Activated naive CD4-positive, alpha-beta T cell treated with anti-CD3 and anti-CD28 coated beads, Interleukin-2, amount 50 U/mL, for 24 hours (primary cell): ENCODE data around the gene HMG20B.

Experiments
- H3K27ac Mint-ChIP-seq: one replicate; pipeline ENCODE4 v1.8.0; 2021; ENCODE audit warnings: mild to moderate bottlenecking, mixed read lengths
- H3K27me3 Mint-ChIP-seq: one replicate; pipeline ENCODE4 v1.8.0; 2021; ENCODE audit warnings: mixed read lengths
- H3K36me3 Mint-ChIP-seq: one replicate; pipeline ENCODE4 v1.8.0; 2021; ENCODE audit warnings: mixed read lengths
- H3K4me1 Mint-ChIP-seq: one replicate; pipeline ENCODE4 v1.8.0; 2021; ENCODE audit warnings: mixed read lengths
- H3K4me3 Mint-ChIP-seq: one replicate; pipeline ENCODE4 v1.8.0; 2021; ENCODE audit warnings: mild to moderate bottlenecking, mixed read lengths
- H3K9me3 Mint-ChIP-seq: one replicate; pipeline ENCODE4 v1.8.0; 2021; ENCODE audit warnings: mixed read lengths

The HMG20B gene

GRCh38 chr19:3534375-3535234 lies 38.1 kb upstream of the HMG20B start:
- peaks cover 5% of the 10 kb centered on the region for H3K36me3 Mint-ChIP-seq
- no peak overlapping the region for H3K4me3 Mint-ChIP-seq
- no peaks in the 10 kb centered on the region for H3K9me3 Mint-ChIP-seq
- H3K27me3 Mint-ChIP-seq = no peaks in the 10 kb centered on the region
- H3K4me1 Mint-ChIP-seq = no peaks in the 10 kb centered on the region
- H3K27ac Mint-ChIP-seq = peak overlapping the region; percentile 62

- no peaks in the 10 kb centered on the region for H3K9me3 Mint-ChIP-seq
- H3K27me3 Mint-ChIP-seq = no peaks in the 10 kb centered on the region
- H3K4me1 Mint-ChIP-seq = no peaks in the 10 kb centered on the region
- H3K27ac Mint-ChIP-seq = no peak overlapping the region
- H3K4me3 Mint-ChIP-seq = no peak overlapping the region
- H3K36me3 Mint-ChIP-seq = peaks cover 6% of the 10 kb centered on the region
Measured at GRCh38 chr19:3535235-3535535, 37.6 kb upstream of the HMG20B start.

- H3K27me3 Mint-ChIP-seq = no peaks in the 10 kb centered on the region
- H3K36me3 Mint-ChIP-seq = peaks cover 6% of the 10 kb centered on the region
- H3K27ac Mint-ChIP-seq = no peak overlapping the region
Measured at GRCh38 chr19:3535563-3535965, 37.2 kb upstream of the HMG20B start.

GRCh38 chr19:3535981-3536380 lies 36.8 kb upstream of the HMG20B start:
- Mint-ChIP-seq H3K36me3 (peaks cover 6% of the 10 kb centered on the region), H3K27me3 (no peaks in the 10 kb centered on the region), H3K4me3 (no peak overlapping the region), H3K9me3 (no peaks in the 10 kb centered on the region), H3K4me1 (no peaks in the 10 kb centered on the region), H3K27ac (no peak overlapping the region)

More at GRCh38 chr19:3535563-3535965, 37.2 kb upstream of the HMG20B start:
- H3K4me1 Mint-ChIP-seq = no peaks in the 10 kb centered on the region
- H3K9me3 Mint-ChIP-seq = no peaks in the 10 kb centered on the region
- no peak overlapping the region for H3K4me3 Mint-ChIP-seq

DNA sequence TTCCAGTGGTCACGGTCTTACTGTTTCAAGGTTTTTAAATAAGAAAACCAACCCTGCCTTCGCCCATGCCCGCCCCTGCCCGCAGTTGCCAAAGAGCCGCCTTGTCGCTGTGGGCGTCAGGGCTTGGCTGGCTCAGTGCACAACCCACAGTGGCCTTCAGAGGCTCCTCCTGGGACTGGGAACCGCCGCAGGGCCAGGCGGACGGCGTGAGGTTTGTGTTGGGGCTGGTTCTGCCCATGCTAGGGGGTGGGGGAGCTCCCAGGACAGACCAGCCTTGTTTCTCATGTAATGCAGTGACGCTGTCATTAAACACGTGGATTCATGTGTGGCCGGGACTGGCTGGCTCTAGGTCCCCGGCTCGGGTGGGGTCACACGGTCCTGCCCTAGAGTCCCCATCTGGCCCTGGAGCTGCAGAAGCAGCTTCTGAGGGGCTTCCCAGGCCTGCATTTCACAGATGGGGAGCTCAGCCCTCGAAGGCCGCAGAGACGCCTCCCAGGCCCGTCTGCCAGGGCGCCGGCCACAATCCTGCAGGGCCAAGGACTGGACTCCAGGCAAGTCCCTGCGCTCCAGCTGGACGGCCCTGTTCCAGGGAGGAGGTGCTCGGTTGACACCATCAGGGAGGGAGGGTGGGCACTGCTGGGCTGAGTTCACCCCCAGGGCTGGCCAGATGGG lies 36.2 kb upstream of the HMG20B start:
- Mint-ChIP-seq H3K4me3 (no peak overlapping the region), H3K27me3 (no peaks in the 10 kb centered on the region), H3K4me1 (no peaks in the 10 kb centered on the region), H3K9me3 (no peaks in the 10 kb centered on the region), H3K27ac (no peak overlapping the region), H3K36me3 (peaks cover 4% of the 10 kb centered on the region)

DNA sequence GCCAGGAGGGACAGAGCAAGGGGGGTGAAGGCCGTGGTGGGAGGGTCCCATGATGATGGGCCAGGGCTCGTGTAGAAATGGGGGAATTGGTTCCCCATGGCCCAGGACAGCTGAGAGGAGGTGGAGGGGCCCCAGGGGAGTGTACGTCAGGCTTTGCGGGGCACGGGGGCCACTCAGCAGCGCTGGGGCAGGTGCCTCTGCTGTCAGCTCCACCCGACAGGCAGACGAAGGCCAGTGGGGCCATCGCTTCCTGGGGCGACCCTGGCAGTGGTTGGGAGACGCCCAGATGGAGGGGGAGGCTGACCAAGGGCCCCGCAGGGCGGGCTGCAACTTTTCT lies 35.7 kb upstream of the HMG20B start:
- Mint-ChIP-seq H3K4me3 (no peak overlapping the region), H3K27ac (no peak overlapping the region), H3K4me1 (no peaks in the 10 kb centered on the region), H3K9me3 (no peaks in the 10 kb centered on the region), H3K36me3 (peaks cover 4% of the 10 kb centered on the region), H3K27me3 (no peaks in the 10 kb centered on the region)

DNA sequence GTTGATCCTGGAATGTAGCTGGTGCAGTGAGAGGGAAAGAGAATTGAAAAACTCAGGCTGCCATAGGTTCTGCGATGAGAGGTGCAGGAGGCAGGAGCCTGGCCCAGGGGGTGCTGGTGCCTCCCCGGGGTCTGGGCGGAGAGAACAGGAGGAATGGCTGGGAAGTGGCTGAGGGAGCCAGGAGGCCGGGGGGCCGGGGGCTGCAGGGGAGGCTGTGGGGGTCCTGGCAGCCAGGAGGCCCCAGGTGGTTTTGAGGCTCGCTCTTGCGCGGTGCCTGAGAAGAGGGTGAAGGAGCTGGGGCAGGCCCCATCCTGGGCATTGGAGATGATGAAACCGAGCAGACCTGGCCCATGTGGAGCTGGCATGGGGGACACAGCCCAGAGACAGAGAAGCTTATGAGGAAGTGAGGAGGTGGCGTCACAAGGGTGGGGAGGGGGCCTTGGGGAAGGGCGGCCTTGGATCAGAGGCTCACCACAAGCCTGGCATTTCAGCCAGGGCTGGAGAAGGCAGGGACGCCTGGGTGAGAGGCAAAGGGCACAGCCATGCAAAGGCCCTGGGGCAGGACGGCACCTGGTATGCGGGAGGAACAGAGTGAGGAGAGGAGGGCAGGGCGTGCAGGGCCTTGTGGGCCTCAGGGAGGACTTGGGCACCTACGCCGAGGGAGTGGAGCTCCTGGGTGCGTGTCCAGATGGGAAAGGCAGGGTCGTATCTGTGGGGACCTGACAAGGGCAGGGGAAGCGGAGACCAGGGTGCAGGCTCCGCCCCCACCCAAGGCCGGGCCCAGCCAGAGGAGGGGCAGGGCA lies 35.1 kb upstream of the HMG20B start:
- no peaks in the 10 kb centered on the region for H3K4me1 Mint-ChIP-seq
- H3K9me3 Mint-ChIP-seq = no peaks in the 10 kb centered on the region
- peaks cover 4% of the 10 kb centered on the region for H3K36me3 Mint-ChIP-seq
- no peak overlapping the region for H3K4me3 Mint-ChIP-seq
- no peaks in the 10 kb centered on the region for H3K27me3 Mint-ChIP-seq
- H3K27ac Mint-ChIP-seq = no peak overlapping the region

DNA sequence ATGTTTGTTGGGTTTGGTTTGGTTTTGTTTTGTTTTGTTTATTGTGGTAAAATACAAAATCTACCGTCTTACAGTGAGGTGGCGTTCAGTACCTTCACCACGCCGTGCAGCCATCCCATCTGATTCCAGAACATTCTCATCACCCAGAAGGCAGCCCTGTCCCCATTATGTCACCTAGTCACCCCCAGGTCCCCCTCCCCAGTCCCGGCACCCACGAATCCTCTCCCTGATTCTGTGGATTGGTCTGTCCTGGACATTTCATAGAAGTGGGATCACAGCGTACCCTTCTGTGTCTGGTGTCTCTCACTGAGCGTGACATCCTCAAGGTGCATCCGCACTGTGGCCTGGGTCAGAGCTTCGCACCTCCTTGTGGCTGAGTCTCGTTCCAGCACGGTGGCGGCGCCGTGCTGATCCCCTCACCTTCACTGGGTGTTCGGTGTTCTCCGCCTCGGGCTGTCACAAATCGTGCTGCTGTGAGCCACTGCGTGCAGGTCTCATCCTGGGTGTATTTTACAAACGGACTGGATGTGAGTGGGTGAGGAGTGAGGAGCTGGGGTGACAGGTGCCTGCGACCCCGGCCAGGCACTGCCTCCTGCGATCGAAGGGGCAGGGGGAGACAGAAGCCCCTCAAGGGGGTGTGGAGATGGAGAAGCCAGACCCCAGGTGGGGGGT lies 34.4 kb upstream of the HMG20B start:
- Mint-ChIP-seq H3K36me3 (peaks cover 4% of the 10 kb centered on the region), H3K9me3 (no peaks in the 10 kb centered on the region), H3K4me3 (no peak overlapping the region), H3K27ac (peak overlapping the region; percentile 12), H3K27me3 (no peaks in the 10 kb centered on the region), H3K4me1 (no peaks in the 10 kb centered on the region)

DNA sequence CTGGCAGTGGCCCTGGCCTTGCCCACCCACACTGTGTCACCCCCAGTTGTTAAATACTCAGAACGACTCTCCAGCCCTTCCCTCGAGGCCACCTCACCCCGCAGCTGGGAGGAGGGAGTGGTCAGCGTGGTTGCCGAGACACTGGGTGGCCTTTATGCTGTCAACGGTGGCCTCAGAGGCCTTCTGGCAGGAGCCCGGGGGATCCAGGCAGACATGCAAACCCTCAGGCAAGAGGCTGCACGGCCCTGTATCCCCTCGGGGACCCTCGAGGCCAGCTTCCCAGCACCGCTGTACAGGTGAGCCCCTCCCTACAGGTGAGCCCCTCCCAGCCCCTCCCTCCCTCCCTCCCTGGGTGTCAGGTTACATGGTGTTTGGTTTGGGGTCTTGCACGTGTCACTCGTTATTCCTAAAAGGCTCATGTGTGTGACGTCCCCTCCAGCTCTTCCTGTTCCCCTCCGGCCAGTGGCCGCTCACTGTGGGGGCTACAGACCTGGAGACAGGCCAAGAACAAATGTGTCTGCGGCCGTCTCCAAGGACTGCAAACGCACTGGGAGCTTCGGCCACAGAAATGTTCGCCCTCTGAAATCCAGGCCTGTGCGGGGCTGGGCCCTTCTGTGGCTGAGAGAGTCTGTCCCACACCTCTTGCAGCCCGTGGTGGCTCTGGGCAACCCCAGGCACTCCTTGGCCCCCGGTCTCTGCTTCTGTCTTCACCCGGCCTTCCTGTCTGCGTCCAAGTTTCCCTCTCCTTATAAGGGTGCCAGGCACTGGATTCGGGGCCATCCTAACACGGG lies 33.6 kb upstream of the HMG20B start, which contains the start of gene TEKTIP1:
TSS of gene TEKTIP1 (plus strand) at position 210 of the 791 bp plus-strand sequence. CDS start at position 214, 4 bp downstream.
- Mint-ChIP-seq H3K27me3 (no peaks in the 10 kb centered on the region), H3K36me3 (peaks cover 4% of the 10 kb centered on the region), H3K4me3 (no peak within 1 kb of the TSS)

DNA sequence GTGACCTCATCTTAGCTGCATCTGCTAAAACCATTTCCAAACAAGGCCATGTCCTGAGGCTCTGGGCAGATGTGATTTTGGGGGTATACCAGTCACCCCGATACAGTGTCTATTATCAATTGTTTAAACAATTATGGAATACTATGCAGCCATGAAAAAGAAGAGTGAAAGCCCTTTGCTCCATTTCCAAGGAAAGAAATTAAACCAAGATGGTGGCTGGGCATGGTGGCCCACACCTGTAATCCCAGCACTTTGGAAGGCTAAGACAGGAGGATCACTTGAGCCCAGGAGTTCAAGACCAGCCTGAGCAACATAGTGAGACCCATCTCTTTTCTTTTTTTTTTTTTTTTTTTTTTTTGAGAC lies 33.0 kb upstream of the HMG20B start:
- H3K27ac Mint-ChIP-seq = no peak overlapping the region
- H3K4me1 Mint-ChIP-seq = no peaks in the 10 kb centered on the region
- H3K9me3 Mint-ChIP-seq = no peaks in the 10 kb centered on the region
- H3K27me3 Mint-ChIP-seq = no peaks in the 10 kb centered on the region
- H3K4me3 Mint-ChIP-seq = no peak overlapping the region
- H3K36me3 Mint-ChIP-seq = peaks cover 4% of the 10 kb centered on the region

More for the DNA sequence above, 33.6 kb upstream of the HMG20B start, which contains the start of gene TEKTIP1:
- Mint-ChIP-seq H3K4me1 (no peaks in the 10 kb centered on the region), H3K9me3 (no peaks in the 10 kb centered on the region), H3K27ac (peak within 1 kb of the TSS; percentile 12)

- Mint-ChIP-seq H3K27me3 (no peaks in the 10 kb centered on the region), H3K9me3 (no peaks in the 10 kb centered on the region), H3K4me3 (no peak overlapping the region), H3K36me3 (peaks cover 7% of the 10 kb centered on the region), H3K27ac (no peak overlapping the region), H3K4me1 (peaks cover 11% of the 10 kb centered on the region)
Measured at GRCh38 chr19:3543150-3544057, 29.3 kb upstream of the HMG20B start.

- Mint-ChIP-seq H3K9me3 (no peaks in the 10 kb centered on the region), H3K27ac (no peak overlapping the region), H3K36me3 (peaks cover 7% of the 10 kb centered on the region), H3K4me1 (peaks cover 11% of the 10 kb centered on the region), H3K27me3 (no peaks in the 10 kb centered on the region), H3K4me3 (no peak overlapping the region)
Measured at GRCh38 chr19:3544058-3544376, 28.7 kb upstream of the HMG20B start.

DNA sequence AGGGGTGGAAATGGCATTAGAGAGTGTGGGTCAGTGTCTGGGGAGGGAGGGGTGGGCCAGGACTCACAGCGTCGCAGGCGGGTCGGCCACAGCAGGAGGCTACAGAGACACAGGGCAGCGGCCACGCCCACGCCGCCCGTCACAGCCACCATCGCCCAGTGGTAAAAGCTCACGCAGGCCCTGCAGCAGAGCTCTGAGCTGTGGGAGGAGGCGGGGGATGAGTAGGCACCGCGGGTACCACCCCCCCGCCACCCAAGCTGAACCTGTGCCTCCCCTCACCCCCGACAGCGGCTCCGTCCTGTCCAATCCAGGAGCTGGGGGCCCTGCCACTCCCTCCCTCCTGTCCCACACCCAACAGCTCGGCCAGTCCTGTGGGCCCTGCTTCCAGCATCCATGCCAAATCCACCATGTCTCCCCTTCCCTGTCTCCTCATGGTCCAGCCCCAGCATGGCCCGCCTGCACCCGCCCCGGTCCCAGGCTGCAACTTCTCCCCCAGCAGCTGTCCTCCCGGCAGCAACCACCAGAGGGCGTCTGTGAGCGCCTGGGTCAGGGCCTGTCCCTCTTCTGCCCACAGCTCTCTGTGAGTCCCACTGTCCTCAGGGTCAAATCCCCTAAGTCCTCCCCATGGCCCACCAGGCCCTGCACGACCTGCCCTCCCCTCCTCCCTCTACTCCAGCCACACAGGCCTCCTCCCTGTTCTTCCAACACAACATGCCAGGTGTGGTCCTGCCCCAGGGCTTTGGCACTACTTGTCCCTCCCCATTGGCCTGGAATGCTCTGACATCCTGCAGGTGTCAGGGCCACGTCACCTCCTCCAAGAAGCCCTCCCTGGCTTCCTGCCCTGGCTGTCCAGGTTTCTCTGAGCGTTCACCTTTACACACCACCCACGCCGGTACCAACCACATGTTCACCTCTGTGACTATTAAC lies 27.7 kb upstream of the HMG20B start:
- Mint-ChIP-seq H3K27ac (peak overlapping the region; percentile 51), H3K36me3 (peaks cover 4% of the 10 kb centered on the region), H3K27me3 (no peaks in the 10 kb centered on the region), H3K9me3 (no peaks in the 10 kb centered on the region), H3K4me3 (no peak overlapping the region), H3K4me1 (peaks cover 11% of the 10 kb centered on the region)
